HEK293 (cell line): ENCODE results near the gene ERICH3.

Source experiments
- CTCF ChIP-seq: fragments of 450-650 bp; formaldehyde crosslinking; IDR thresholded peaks from 2 replicates; pipeline ENCODE4 v1.5.1; 2016; ENCODE audit warnings: missing biosample characterization, missing genetic modification characterization
- REPIN1 ChIP-seq: fragments of 450-650 bp; formaldehyde crosslinking; IDR thresholded peaks from 2 replicates; pipeline ENCODE4 v1.5.1; 2017; ENCODE audit warnings: missing biosample characterization, missing genetic modification characterization, low read depth
- ZBTB49 ChIP-seq: fragments of 450-650 bp; formaldehyde crosslinking; IDR thresholded peaks from 2 replicates; pipeline ENCODE4 v1.5.1; 2016; ENCODE audit warnings: missing biosample characterization, missing genetic modification characterization, low read depth
- ZFP37 ChIP-seq: fragments of 450-650 bp; formaldehyde crosslinking; IDR thresholded peaks from 2 replicates; pipeline ENCODE4 v1.5.1; 2016; ENCODE audit warnings: missing biosample characterization, missing genetic modification characterization
- ZNF561 ChIP-seq: fragments of 450-650 bp; IDR thresholded peaks from 2 replicates; pipeline ENCODE4 v1.5.1; 2018; ENCODE audit warnings: missing biosample characterization, missing genetic modification characterization, borderline replicate concordance
- ZNF660 ChIP-seq: fragments of 450-650 bp; IDR thresholded peaks from 2 replicates; pipeline ENCODE4 v1.5.1; 2018; ENCODE audit warnings: missing biosample characterization, mild to moderate bottlenecking, missing genetic modification characterization

GRCh38 chr1:74713849-74714248 is 40.3 kb upstream of the ERICH3 start:
- no peak for TF ChIP-seq ZNF660 (tag by site-specific recombination)
- no peak for TF ChIP-seq CTCF (tag by site-specific recombination)
- no peak for TF ChIP-seq ZBTB49 (tag by site-specific recombination)
- no peak for TF ChIP-seq REPIN1
- no peak for TF ChIP-seq ZFP37
- no peak for TF ChIP-seq ZNF561 (tag by site-specific recombination)
